ENCODE data around the gene GPR107.

Gene GPR107

DNA sequence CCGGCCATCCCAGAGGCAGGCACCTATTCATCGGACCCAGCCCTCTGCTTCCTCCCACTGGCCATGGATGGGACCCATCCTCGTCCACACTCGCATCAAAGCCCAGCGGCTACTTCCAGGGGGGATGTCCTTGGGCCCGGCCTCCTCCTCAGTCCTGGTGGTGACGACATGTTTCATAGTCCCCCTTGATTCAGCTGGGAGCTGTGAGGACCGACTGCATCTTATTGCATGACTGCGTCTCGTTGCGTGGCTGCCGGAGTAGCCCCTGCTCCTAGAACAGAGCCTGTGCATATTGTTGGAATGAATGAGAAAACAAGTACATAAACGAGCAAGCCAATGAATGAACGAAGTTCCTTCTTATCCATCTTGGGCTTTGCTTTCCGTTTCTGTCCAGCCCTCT lies 131.3 kb downstream of the GPR107 start:
- TF ChIP-seq CTCF (IDR thresholded peaks at IDR 0.05; ENCODE audit: low read depth, low read length, missing control alignments) = no peak
- DNase-seq (ENCODE audit: low read depth) = no peak
- no peak overlapping the region for H3K4me3 ChIP-seq (ENCODE audit: low read depth, low read length)
- in situ Hi-C loops (cut with HindIII; ENCODE audit: low sequenced_read_pairs) = loop anchor here (5.0 kb wide), 1 partner anchor 73 kb away; no protein-coding TSS in a partner anchor

GRCh38 chr9:130185490-130186031 lies 131.9 kb downstream of the GPR107 start:
- no peak for DNase-seq (ENCODE audit: low read depth)

DNA sequence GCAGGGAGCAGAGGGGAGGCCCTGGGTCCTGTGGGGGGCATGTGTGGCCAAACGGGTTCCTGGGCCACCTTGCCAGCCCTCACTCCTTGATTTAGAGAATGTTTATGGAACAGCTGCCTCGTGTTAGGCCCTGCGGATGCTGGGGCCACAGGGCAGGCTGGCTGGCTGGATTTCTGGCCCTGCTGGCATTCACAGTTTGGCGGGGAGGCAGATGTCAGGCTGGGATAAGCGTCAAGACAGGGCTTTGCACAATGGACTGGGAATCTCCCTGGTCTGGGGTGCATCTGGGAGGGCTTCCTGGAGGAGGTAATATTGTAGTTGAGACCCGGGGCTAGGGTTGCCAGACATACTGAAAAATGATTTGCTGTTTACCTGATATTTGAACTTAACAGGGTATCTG lies 132.3 kb downstream of the GPR107 start:
- in situ Hi-C loops (cut with HindIII; ENCODE audit: low sequenced_read_pairs) = loop anchor here (5.0 kb wide), 1 partner anchor 74 kb away; no protein-coding TSS in a partner anchor
- no peak overlapping the region for H3K4me3 ChIP-seq (ENCODE audit: low read depth, low read length)
- DNase-seq (ENCODE audit: low read depth) = no peak
- no peak for TF ChIP-seq CTCF (IDR thresholded peaks at IDR 0.05; ENCODE audit: low read depth, low read length, missing control alignments)

More at GRCh38 chr9:130185490-130186031, 131.9 kb downstream of the GPR107 start:
- H3K4me3 ChIP-seq (ENCODE audit: low read depth, low read length) = no peak overlapping the region
- in situ Hi-C loops (cut with HindIII; ENCODE audit: low sequenced_read_pairs) = loop anchor here (5.0 kb wide), 1 partner anchor 73 kb away; no protein-coding TSS in a partner anchor
- TF ChIP-seq CTCF (IDR thresholded peaks at IDR 0.05; ENCODE audit: low read depth, low read length, missing control alignments) = no peak

- no peak for DNase-seq (ENCODE audit: low read depth)
- in situ Hi-C loops (cut with HindIII; ENCODE audit: low sequenced_read_pairs) = loop anchor here (5.0 kb wide), 1 partner anchor 75 kb away; no protein-coding TSS in a partner anchor
- TF ChIP-seq CTCF (IDR thresholded peaks at IDR 0.05; ENCODE audit: low read depth, low read length, missing control alignments) = no peak
- no peak overlapping the region for H3K4me3 ChIP-seq (ENCODE audit: low read depth, low read length)
These were observed 133.3 kb downstream of the GPR107 start for GRCh38 chr9:130186839-130187522.

DNA sequence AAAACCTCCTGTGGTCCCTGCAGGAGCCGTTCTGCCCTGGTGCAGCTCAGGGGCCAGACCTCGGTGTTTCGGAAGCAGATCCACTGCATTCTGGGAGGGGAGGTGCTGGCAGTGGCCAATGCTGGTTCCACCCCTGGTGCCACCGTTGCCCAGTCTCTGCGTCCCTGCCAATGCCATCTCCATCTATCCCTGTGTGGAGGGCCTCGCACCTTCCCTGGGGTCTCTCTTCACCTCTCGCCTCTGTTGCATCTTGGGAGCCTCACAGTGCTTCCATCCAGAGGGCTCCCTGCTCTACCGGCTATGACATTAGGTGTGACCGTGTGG lies 133.8 kb downstream of the GPR107 start:
- in situ Hi-C loops (cut with HindIII; ENCODE audit: low sequenced_read_pairs) = loop anchor here (5.0 kb wide), 1 partner anchor 75 kb away; no protein-coding TSS in a partner anchor
- TF ChIP-seq CTCF (IDR thresholded peaks at IDR 0.05; ENCODE audit: low read depth, low read length, missing control alignments) = no peak
- no peak for DNase-seq (ENCODE audit: low read depth)
- no peak overlapping the region for H3K4me3 ChIP-seq (ENCODE audit: low read depth, low read length)

DNA sequence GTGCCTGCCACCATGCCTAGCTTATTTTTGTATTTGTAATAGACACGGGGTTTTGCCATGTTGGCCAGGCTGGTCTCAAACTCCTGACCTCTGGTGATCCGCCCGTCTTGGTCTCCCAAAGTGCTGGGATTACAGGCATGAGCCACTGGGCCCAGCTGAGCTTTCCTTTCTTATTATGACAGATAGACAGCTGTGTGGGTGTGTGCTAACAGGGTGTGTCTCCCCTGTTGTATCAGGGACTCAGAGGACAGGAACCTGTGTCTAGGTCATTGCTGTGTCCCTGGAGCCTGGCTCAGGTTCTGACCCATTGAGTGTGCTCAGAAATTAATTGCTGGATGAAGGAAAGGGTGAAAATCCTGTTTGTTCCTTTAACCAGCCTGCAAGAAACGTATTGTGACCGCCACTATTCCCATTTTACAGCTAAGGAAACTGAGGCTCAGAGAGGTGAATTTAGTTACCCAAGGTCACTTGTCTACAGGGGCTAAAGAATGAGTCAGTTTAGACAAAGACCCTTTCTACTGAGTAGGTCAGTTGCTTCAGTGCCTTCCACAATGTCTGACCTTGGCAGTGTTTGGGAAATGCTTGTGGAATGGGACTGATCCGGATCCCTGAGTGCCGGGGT lies 135.3 kb downstream of the GPR107 start:
- in situ Hi-C loops (cut with HindIII; ENCODE audit: low sequenced_read_pairs) = loop anchor here (5.0 kb wide), 1 partner anchor 77 kb away; no protein-coding TSS in a partner anchor
- no peak for DNase-seq (ENCODE audit: low read depth)
- H3K4me3 ChIP-seq (ENCODE audit: low read depth, low read length) = no peak overlapping the region
- no peak for TF ChIP-seq CTCF (IDR thresholded peaks at IDR 0.05; ENCODE audit: low read depth, low read length, missing control alignments)
